K562 (cell line): ENCODE results near the gene AIM2. TPM values are rescaled to one million over a fixed set of nuclear protein-coding genes. Genes with fewer than 3 reads are reported as not detected.

ENCODE experiments used
- ATF1 ChIP-seq, 2 experiments: fragments of 450-650 bp in 1 of 2; IDR thresholded peaks; 2 replicates each; pipeline ENCODE4 v1.6.1; 2016; ENCODE audit warnings: missing compliant biosample characterization in 1 of 2, missing genetic modification characterization in 1 of 2
- EP300 ChIP-seq: IDR thresholded peaks from 2 replicates; pipeline ENCODE4 v1.6.1; 2012; ENCODE audit warnings: low read length, improper control_type of control experiment
- FOSL1 ChIP-seq: fragments of 200-800 bp; sonication (Bioruptor generic); conservative IDR thresholded peaks from 2 replicates; pipeline ENCODE4 v1.6.1; 2016; ENCODE audit warnings: missing genetic modification characterization, missing compliant biosample characterization
- GATA2 ChIP-seq: sonication (generic); formaldehyde crosslinking; IDR thresholded peaks from 2 replicates; pipeline ENCODE4 v1.4.0; 2020; ENCODE audit warnings: mild to moderate bottlenecking, missing genetic modification reagents
- GATAD2A ChIP-seq: fragments of 450-650 bp; IDR thresholded peaks from 2 replicates; pipeline ENCODE4 v1.6.1; 2017
- HIVEP1 ChIP-seq: fragments of 250-450 bp; sonication (Bioruptor Pico); IDR thresholded peaks from 2 replicates; pipeline ENCODE4 v1.4.0; 2020; ENCODE audit warnings: mild to moderate bottlenecking
- KLF1 ChIP-seq: fragments of 450-650 bp; IDR thresholded peaks from 2 replicates; pipeline ENCODE4 v1.6.1; 2016; ENCODE audit warnings: missing genetic modification characterization, missing compliant biosample characterization
- MAX ChIP-seq: sonication (generic); formaldehyde crosslinking; IDR thresholded peaks from 2 replicates; pipeline ENCODE4 v1.9.0; 2022; ENCODE audit warnings: mild to moderate bottlenecking, missing genetic modification reagents
- MGA ChIP-seq: fragments of 450-650 bp; IDR thresholded peaks from 2 replicates; pipeline ENCODE4 v1.6.1; 2016; ENCODE audit warnings: mild to moderate bottlenecking, moderate library complexity
- NR2C2 ChIP-seq, 2 experiments: fragments of 200-800 bp in 1 of 2; sonication (Bioruptor generic) in 1 of 2; sonication (generic) in 1 of 2; formaldehyde crosslinking in 1 of 2; IDR thresholded peaks; 2 replicates each; pipeline versions ENCODE4 v1.6.1 to v1.8.0; 2016 to 2022; ENCODE audit warnings: mild to moderate bottlenecking in 1 of 2, missing compliant biosample characterization in 1 of 2, missing genetic modification characterization in 1 of 2, missing genetic modification reagents in 1 of 2
- RCOR1 ChIP-seq, 2 experiments: IDR thresholded peaks; 2 replicates each; pipeline ENCODE4 v1.6.1; 2012; ENCODE audit warnings: low read depth in 2 of 2, low read length in 2 of 2, borderline replicate concordance in 1 of 2, improper control_type of control experiment in 1 of 2
- SMAD4 ChIP-seq: fragments of 250-450 bp; sonication (Bioruptor Pico); conservative IDR thresholded peaks from 2 replicates; pipeline ENCODE4 v1.8.0; 2021; ENCODE audit warnings: inconsistent platforms, mild to moderate bottlenecking, moderate library complexity
- SRSF9 ChIP-seq: fragments of 200-400 bp; formaldehyde crosslinking; IDR thresholded peaks from 2 replicates; pipeline ENCODE4 v1.6.1; 2017; ENCODE audit warnings: low read depth, low read length, borderline replicate concordance
- ZC3H8 ChIP-seq: fragments of 450-650 bp; IDR thresholded peaks from 2 replicates; pipeline ENCODE4 v1.6.1; 2017
- ZNF133 ChIP-seq: fragments of 250-450 bp; sonication (Bioruptor Pico); IDR thresholded peaks from 2 replicates; pipeline ENCODE4 v1.4.0; 2020; ENCODE audit warnings: mild to moderate bottlenecking
- ZNF217 ChIP-seq: sonication (generic); formaldehyde crosslinking; IDR thresholded peaks from 2 replicates; pipeline ENCODE4 v1.8.0; 2022; ENCODE audit warnings: mild to moderate bottlenecking, missing genetic modification reagents
- polyA plus RNA-seq, 8 experiments: library from polyadenylated mRNA; depleted of rRNA in 4 of 8; stranded (reverse) in 5 of 8; unstranded in 3 of 8; fragments of >200 nt; fragmentation: Nextera tagmentation in 2 of 8; fragmentation: Illumina TruSeq in 1 of 8; extraction: Ambion mirVana in 2 of 8; extraction: Trizol in 1 of 8; gene quantifications; 2 replicates each; pipeline versions ENCODE4 v1.2.1 to v1.2.3, GENCODE V29; 2011 to 2014; ENCODE audit warnings: inconsistent platforms in 1 of 8, missing spikeins in 1 of 8
- total RNA-seq, 7 experiments: library from RNA; depleted of rRNA in 6 of 7; stranded (reverse); fragments of >200 nt in 6 of 7; fragmentation: Illumina TruSeq in 2 of 7; extraction: Trizol in 2 of 7; gene quantifications; 2 replicates each; pipeline versions ENCODE4 v1.2.1 to v1.2.3, GENCODE V29; 2011 to 2021; ENCODE audit warnings: low replicate concordance in 1 of 7

Gene AIM2
- total and polyA plus RNA-seq, 9 of the 15 experiments (the other 6 are each of a cell fraction or from before 2014, with no cell fraction given) = 0.10 to 0.95 (median 0.22) TPM

DNA sequence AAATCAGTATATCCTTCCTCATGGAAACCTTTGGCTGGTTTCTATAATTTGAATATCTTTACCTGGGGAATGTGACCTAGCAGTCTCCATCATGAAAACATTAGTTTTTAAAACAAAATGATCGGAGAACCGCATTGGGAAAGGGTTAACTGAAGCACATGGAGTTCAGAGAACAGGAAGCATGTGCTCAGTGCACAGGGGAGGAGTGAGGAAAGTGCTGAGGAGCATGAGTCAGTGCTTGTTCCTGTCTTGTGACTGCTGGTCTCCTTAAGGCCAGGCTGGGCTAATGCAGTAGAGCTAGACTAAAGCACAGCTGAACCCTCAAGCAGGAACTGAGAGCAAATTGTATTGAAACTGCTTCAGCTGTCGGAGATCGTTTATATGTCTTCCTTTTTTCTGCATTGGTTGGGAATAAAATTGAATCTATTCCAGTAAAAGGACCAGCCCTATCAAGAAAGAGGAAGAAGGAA, 61.1 kb downstream of the AIM2 start (continued):
- TF ChIP-seq SRSF9 (no peak), ATF1 (CRISPR knock-in tag; IDR thresholded peaks at IDR 0.05) (no peak), ATF1 (tag; IDR thresholded peaks at IDR 0.05) (0 out of 2 replicates have a peak, but pooled peaks have one; percentile 19), RCOR1 (IDR thresholded peaks at IDR 0.05; ENCODE audit: borderline replicate concordance in 1 of 2, low read depth in 2 of 2, low read length in 2 of 2) (no peak), GATAD2A (no peak), SMAD4 (peak; percentile 89), MGA (peak; percentile 99), NR2C2 (CRISPR knock-in tag; IDR thresholded peaks at IDR 0.05) (peak; percentile 66; the same call in 1 of the 2 replicates), NR2C2 (tag; IDR thresholded peaks at IDR 0.05) (peak; percentile 84), FOSL1 (tag) (peak; percentile 96), GATA2 (CRISPR knock-in tag) (no peak), EP300 (0 out of 2 replicates have a peak, but pooled peaks have one; percentile 25), ZNF133 (CRISPR knock-in tag) (no peak), KLF1 (tag) (no peak), MAX (CRISPR knock-in tag) (no peak), HIVEP1 (CRISPR knock-in tag) (0 out of 2 replicates have a peak, but pooled peaks have one; percentile 23), ZNF217 (CRISPR knock-in tag) (no peak), ZC3H8 (no peak)
